Iris pigment epithelial cell (primary cell): ENCODE measurements around the gene TRRAP.

Experiments used
- DNase-seq: peaks from one replicate; pipeline ENCODE4 v3.0.0-alpha.2; 2011; ENCODE audit warnings: low read depth

Gene TRRAP

DNA sequence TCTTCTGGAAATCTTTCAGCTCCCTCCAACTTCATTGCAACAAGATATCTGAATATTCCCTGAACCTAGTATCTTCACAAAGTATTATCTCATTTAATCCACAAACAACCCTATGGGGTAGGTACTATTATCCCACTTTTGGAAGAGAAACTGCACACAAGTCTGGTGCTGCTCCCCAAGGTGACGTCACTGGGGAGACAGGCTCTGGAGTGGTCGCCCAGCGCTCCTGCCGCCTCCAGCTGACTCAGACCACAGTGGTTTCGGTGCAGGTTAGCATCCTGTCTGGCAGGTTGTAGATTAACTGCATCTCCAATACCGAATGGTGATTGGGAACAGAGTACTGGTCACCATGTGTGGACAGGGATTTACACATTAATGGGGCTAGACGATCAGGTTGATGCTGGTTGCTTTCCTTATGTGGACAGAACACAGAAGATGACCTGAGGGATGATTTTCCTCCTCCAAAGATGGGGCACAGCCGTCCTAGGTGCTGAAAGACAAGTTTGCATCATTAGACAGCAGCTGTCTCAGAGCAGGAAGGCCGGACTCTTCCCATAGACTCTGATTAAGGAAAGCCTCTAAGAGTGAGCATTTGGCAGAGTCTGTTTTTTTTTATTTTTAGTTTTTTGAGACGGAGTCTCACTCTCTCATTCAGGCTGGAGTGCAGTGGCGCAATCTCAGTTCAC lies 128.6 kb downstream of the TRRAP start:
- DNase-seq = no peak

DNA sequence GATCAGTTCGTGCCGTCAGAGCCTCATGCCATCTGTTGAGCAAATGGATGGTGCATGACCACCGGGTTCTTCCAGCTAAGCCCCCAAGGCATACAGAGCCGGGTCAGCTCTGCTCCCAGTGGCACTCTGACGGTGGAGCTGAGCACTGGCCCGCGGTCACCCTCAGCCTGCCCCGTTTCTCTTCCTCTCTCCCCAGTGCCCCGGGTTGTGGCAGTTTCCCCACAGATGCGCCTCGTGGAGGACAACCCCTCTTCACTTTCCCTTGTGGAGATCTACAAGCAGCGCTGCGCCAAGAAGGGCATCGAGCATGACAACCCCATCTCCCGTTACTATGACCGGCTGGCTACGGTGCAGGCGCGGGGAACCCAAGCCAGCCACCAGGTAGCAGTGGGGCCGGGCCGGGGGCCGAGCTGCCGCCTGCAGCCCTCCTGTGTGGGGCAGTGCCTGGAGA lies 129.9 kb downstream of the TRRAP start:
- DNase-seq = no peak

DNA sequence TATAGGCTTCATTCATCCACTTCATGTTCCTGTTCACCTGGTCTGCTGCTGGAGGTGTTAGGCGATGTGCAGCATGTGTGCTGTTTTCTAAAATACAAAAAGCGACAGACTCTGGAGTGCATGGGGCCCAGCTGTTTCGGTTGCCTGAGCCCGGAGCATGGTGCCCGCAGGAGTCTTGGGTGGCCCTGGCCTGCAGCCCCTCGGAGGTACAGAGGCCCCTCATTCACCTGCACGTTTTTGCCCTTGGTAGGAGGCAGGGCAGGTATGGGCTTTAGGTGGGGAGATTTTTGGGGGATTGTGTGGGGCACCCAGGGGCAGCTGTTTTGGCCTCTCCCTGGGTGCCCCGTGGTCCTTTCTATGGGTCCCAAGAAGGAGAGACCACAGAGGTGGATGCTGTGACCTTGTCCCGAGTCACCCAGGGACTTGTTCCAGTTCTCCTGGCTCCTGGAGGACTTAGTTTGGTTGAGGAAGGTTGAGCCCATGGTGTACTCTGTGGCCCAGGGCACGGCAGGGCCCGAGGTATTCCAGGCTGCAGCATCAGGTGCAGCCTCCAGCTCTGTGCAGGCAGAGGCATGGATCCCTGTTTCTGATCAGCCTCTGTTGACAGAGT lies 130.7 kb downstream of the TRRAP start:
- DNase-seq = no peak

DNA sequence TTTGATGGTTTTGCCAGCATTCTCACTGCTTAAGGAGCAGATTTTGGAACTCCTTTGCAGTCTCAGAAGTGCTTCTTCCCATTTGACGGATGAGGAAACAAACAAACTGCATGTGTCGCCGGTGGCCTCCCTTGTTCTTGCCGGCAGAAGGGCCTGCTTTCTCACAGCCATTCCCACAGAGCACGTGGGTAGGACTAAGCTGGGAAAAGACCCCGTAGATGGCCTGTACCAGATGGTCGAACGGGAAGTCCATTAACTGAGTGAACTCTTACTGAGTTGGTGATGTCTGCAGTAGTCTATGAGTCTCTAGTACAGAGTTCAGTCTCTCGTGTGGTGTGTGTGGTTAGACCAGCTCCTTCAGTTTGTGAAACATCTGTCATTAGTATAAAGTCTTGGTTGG lies 131.9 kb downstream of the TRRAP start:
- no peak for DNase-seq

DNA sequence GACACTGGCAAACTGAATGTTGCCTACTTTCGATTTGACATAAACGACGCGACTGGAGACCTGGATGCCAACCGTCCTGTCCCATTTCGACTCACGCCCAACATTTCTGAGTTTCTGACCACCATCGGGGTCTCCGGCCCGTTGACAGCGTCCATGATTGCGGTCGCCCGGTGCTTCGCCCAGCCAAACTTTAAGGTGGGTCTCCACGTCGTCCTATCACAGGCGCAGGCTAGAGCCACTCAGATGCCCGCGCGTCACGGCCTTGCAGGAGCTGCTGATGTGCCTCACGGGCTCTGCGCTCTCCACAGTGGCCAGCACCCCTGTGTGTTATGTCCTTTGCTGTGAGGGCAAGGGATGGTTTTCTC lies 133.0 kb downstream of the TRRAP start:
- DNase-seq = no peak

DNA sequence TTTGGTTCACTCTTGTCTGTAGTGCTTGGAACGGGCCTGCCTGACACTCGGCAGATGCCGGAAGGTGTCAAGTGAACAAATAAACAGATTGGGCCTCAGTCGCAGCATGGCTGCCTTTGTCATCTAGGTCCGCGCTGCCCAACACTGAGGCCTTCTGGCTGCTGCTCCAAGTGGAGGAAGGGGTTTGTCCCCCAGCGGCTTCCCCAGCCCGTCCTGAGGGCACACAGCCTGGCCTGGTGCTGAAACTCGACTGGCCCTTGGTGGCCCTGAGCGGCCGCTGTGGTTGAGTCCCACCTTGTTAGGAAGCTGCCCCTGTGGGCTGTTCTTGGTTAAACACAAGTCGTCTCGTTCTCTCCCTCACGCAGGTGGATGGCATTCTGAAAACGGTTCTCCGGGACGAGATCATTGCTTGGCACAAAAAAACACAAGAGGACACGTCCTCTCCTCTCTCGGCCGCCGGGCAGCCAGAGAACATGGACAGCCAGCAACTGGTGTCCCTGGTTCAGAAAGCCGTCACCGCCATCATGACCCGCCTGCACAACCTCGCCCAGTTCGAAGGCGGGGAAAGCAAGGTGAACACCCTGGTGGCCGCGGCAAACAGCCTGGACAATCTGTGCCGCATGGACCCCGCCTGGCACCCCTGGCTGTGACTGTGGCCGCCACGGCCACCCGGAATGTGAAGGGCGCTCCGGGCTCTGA lies 133.5 kb downstream of the TRRAP start:
- DNase-seq = no peak

DNA sequence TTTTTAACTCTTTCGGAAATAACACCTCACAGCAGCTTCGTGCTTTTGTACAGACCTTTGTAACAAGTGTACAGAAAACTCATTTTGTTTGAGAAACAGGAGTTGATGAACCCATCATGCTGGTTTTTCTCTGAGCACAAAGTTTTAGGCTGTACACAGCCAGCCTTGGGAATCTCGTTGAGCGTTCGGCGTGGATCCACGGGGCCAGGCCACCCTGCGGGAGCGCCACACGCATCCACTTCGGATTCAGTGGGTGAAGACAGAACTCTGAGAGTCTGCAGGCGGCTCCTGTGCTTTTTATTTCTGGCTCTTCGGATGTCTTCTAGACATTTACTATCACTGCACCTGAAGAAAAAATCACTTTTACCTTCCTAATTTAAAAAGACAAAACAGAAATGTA lies 134.4 kb downstream of the TRRAP start:
- DNase-seq = no peak

DNA sequence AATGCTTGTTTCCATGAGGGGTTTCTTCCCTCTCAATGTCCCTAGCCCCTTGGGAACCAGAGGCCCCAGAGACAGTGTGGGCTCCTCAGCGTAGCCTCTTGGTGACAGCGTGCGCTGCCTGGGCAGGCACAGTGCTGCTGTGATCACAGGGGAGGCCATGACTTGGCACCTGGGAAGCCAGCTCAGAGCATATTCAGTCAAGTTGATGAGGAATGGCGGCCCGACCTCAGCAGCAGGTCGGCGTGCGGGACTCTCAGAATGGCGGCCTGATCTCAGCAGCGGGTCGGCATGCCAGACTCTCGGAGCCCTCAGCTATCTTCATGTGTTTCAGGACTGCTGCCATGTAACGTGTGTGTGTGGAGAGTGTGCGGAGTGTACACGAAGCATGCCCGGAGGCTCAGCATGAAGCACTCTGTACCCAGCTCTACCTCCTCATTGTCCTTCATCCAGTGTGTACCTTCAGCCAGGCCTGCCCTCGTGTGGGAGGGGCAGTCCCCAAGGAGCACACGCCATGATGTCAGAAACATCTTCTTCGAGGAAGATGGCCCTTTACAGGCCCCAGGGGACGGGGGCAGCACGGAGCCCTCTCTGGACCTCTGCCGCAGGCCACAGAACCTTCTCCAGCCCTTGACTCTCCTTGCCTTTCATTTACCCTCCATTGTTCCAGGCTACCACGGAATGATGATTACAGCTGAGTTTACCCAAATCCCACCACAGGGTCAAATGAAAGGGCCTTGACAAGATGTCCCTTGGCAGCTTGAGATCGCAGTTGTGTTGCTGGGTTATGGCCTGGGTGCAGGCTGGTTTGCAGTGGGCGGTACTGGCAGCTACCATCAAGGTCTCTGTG lies 135.2 kb downstream of the TRRAP start:
- DNase-seq = no peak

DNA sequence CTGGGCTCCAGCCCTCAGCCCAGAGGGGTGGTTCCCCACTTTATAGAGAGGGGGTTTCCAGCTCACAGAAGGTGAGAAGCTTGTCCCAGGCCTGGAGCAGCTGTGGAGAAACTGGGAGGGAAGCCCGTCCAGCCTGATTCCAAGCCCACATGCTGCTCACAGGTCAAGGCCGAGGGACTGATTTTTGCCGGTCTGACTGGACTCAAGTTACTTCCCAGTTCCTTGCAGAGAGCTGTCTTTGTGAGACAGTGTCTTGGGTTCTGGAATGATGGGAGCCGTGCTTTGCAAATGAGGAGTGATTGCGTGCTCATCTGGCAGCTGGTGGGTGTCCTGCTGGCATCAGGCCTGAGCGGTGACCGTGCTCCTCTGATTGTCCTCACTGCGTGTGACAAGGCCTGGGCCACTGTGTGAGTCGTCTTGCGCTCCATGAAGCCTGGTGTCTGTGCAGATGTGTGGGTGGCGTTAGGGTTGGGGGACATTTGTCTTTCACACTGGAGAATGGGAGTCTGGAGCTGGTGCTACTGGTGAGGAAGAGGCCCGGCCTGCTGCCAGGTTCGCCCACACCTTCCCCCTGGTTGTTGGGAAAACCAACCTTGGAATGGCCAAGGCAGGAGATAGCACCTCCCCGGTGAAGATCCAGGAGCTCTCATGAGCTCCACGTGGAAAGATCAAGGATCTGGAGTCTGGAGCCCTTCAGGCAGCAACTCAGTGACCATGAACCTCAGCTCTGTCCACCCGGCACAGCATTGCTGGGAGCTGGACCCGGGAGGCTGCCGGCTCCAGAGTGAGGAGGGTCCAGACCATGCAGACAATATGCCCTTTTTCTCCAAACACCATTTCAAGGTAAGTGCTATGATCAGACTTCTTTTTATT lies 136.0 kb downstream of the TRRAP start:
- no peak for DNase-seq

DNA sequence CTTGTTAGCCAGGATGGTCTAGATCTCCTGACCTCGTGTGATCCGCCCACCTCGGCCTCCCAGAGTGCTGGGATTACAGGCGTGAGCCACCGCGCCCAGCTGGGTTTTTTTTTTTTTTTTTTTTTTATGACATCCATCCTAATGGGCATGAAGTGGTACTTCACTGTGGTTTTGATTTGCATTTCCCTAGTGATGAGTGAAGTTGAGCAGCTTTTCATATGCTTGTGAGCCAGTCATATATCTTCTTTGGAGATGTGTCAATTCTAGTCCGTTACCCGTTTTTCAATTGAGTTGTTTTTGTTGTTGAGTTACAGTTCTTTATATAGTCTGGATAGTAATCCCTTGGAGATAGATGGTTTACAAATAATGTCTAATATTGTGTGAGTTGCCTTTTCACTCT lies 137.9 kb downstream of the TRRAP start:
- DNase-seq = no peak

DNA sequence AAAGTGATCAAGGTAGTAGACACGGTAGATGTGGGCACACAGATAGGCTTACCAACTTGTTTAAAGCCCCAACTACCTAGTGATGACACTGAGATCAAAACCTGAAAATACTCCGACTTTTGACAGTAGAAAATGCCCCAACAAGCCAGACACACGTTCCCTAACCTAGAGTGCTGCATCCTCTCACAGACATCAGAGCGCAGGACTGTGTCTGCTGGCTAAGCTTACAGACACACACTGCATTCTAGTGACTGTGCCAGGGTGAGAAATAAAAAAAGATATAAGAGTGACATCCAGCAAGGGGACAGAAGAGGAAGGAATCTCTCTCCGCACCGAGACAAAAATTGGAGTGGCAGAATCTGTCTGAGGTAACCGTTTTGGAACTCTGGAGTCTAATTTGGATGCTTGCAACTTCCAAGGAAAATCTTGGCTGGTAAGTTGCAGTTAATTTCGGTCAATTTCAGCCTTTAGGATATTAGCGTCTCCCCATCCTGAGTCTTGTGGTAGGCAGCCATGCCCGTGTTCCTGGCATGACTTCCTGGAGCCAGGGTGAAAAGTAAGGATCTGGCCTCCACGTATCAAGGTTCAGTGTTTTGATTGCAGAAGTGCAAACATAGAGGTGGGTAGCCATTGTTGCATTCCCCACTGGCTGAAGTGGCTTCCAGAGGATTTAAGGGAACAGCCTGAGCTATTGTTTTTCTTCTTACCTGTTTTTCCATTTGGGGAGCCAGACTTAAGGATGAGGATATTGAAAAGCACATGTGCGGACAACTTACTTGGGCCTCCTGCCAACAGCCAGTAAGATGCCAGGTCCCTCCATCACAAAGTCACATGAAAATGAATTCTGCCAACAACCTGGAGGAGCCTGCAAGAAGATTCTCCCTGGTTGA lies 141.4 kb downstream of the TRRAP start:
- no peak for DNase-seq

DNA sequence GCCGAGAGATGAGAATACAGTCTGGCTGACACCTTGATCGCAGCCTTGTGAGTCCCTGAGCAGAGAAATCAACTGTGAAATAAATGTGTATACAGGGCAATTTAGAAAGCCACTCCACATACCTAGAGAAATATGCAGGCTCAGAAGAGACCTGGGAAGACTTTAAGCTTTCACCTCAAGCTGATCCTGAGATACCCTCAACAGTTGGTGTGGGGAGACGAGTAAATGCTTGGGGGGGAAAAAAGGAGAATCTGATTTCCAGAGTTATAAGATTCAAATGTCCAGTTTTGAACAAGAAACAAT lies 142.0 kb downstream of the TRRAP start:
- DNase-seq = no peak

DNA sequence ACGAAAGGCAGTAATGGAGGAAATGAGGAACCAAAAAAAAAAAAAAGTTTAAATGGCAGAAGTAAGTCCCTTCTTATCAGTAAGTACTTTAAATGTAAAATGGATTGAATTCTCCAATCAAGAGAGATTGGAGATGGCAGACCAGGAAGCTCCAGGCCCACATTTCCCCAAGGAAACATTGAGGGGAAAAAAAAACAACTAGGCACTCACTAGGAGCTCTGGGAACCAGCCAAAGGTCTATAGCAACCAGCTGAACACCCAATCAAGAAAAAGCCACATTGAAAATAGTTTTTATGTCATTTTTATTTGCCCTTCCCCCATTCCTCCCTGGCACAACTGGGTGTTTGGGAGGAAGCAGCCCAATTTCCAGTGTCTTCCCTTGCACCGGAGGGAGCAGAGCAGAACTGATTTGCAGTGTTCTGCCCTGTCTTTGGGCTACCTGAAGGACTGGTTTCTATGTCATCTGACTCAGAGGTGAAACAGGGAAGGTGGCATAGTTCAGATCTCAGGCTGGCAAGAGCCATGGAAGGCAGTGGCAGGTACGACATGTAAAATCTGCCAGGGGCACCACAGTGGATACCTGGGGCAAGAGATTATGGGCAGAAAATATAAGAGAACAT lies 143.7 kb downstream of the TRRAP start:
- DNase-seq = no peak

DNA sequence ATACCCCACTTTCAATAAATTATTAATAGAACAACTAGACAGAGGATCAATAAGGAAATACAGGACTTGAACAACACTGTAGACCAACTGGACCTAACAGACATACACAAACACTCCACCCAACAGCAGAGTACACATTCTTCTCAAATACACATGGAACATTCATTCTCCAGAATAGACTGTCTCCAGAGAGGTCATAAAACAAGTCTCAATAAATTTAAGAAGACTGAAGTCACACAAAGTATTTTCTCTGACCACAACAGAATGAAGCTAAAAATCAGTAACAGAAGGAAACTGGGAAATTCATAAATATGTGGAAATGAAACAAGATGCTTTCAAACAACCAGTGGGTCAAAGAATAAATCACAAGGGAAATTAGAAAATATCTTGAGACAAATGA lies 145.7 kb downstream of the TRRAP start:
- no peak for DNase-seq

DNA sequence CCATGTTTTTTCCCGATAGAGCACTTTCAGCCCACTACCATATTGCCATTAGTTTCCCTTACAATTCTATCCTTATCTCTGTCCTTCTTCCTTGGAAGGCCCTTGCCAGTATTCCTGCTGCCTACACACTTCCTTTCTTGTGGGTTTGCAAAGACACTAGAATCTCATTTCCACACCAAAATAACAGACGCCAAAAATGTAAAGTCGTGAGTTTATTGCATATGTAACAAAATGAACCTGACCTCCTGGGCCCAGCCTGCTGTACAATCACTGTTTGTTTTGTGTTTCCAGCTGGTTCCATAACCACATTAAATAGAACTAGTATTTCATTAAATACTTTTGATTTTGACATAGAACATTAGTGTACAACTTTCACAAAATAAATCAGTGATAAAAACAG lies 148.9 kb downstream of the TRRAP start:
- DNase-seq = peak; percentile 22

DNA sequence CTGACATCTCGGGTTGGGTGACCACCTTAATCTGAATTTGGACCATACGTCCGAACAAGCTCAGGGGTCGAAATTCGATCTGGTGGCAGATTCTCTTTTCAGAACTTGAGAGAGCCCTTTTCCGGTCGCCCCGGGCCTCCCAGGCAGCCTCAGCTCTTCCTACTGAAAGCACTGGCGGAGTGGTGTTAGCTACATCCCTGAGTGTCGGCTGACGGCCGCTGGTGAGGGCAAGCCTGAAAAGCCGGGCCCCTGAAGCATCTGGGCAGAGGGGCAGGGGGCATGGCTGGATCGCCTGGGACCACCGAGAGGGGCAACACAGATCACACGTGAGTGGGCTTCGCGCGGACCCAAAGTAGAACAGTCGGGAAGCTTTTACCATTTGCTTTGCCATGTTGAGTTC lies 149.5 kb downstream of the TRRAP start:
- DNase-seq = no peak

DNA sequence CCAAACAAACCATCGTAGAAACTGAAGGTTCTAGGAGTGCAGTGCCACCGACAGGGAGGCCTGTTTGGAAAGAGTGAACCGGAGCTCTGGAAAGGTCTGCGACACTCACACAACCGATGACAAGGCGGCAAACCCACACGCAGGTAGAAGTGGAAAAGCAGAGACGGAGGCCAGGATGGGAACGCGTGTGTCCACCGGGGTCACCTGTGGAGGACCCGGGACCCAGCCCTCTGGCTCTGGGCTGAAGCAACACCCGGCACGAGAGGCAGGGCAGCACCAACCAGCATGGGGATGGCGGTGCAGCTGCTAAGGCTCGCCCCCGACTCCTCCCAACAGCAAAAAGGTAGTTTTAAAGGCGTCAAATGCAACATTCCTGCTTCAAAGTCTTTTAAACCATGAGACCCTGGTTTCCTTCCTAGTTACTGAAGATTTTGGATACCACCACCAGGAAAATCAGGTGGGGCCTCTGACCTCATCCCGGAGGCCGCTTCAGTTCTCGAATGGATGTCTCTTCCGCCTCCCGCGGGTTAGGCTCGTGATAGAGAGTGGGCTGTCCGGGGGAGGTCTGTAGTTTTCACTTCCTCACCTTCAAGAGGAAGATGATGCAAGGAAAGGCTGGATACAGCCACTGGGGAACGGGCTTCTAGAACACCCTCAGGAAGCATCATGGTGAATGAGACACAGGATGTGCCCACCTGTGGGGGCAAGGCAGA lies 150.1 kb downstream of the TRRAP start:
- DNase-seq = no peak

DNA sequence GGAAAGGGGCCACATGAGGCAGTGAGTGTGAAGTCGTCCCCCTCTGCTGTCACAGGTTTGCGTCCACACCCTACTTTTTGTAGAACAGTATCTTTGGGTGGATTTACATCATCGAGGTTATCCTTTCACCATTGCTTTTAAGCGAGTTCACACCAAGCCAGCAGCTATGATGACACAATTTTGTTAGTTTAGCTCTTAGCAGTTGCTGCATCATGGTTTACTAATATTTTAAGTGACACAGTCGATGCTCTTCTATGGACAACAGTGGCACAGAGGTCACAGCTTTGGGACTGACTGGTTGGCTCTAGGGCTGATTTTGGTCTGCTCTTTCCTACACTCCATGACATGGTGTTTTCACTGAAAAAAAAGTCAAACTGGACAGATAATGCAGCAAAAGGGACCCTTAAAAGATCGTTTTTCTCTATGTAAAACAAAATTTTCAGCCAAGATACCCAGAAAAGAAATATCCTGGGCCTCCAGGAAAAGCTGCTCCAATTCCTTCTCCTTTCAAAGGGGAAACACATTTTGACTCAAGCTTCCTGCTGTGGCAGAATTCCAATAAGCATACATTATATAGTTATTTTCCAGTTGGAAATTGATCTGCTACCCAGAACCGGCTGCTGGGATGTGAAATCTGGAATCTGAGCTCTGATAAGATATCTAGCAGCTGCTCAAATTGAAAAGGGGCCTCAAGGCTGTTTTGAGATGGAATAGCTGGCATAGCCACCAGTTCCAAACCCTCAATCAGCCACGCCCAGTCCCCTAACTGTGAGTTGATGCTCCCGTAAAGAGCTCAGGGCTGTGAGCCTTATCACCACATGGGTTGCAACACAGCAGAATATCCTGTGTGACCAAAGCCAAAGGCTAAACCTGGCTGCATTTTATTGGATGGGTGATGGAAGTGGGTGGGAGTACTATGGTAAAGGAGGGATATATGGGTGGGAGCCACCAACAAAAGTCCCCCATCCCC lies 151.4 kb downstream of the TRRAP start:
- no peak for DNase-seq

DNA sequence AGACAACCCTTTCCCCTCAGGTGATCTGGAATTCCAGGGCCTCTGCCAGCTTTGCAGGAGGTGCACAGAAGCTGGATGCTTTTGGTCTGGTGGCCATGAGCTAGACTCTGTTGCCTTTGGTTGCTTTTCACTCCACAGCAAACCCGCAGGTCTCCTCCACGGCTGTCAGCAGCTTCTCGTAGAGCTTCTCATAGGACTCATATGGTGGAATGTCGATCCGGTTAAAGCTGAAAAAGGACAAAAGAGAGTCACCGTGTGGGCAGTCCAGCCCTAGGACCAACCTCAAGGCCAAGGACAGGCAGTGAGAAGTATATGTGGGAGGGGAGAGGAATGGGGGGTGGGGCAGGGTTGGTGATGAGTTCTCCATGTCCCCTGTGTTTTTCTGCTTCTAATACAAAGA lies 152.1 kb downstream of the TRRAP start:
- DNase-seq = no peak
